Upper lobe of right lung (tissue), 1 donor: ENCODE data around the gene TRIM63. TPM values are rescaled to one million over a fixed set of nuclear protein-coding genes. Genes with fewer than 3 reads are reported as not detected.

Experiments
- ATAC-seq: fragments of 200-7000 bp; cut with Tn5 transposase; one replicate; pipeline ENCODE4 v1.9.1; 2020; ENCODE audit warnings: mild to moderate bottlenecking, moderate library complexity
- DNase-seq: peaks from one replicate; pipeline ENCODE4 v3.0.0-alpha.2; 2020
- H3K27ac ChIP-seq: fragments of 200-600 bp; one replicate; pipeline ENCODE4 v1.8.0; 2022
- H3K27me3 ChIP-seq: fragments of 200-600 bp; one replicate; pipeline ENCODE4 v1.8.0; 2022; ENCODE audit warnings: mild to moderate bottlenecking
- H3K36me3 ChIP-seq: fragments of 200-600 bp; one replicate; pipeline ENCODE4 v1.8.0; 2022
- H3K4me1 ChIP-seq: fragments of 200-600 bp; one replicate; pipeline ENCODE4 v1.8.0; 2022
- H3K4me3 ChIP-seq: fragments of 200-600 bp; one replicate; pipeline ENCODE4 v1.8.0; 2022; ENCODE audit warnings: mild to moderate bottlenecking
- H3K9me3 ChIP-seq: fragments of 200-600 bp; one replicate; pipeline ENCODE4 v1.8.0; 2022
- intact Hi-C: fragments of 100-400 bp; cut with DNase I; formaldehyde crosslinking; loops from one replicate; pipeline ENCODE4 v1.11.0; 2022
- total RNA-seq: library from RNA; stranded (reverse); fragmentation: NEBNext Ultra II Directional; extraction: Animal tissue kit (Norgen Biotek cat#: 25700); gene quantifications from one replicate; pipeline ENCODE4 v1.2.1, GENCODE V29; 2021
- TF ChIP-seq, protein P1 (sequence below): fragments of 200-600 bp; IDR thresholded peaks from one replicate; pipeline ENCODE4 v1.8.0; 2022; ENCODE audit warnings: antibody characterized with exemption
- donor health status: DM: no; HTN: yes; CAD: no; lungs with severe emphysema.

TRIM63 gene
- total RNA-seq, 1 donor from 2014 or later = 0.46 TPM

DNA sequence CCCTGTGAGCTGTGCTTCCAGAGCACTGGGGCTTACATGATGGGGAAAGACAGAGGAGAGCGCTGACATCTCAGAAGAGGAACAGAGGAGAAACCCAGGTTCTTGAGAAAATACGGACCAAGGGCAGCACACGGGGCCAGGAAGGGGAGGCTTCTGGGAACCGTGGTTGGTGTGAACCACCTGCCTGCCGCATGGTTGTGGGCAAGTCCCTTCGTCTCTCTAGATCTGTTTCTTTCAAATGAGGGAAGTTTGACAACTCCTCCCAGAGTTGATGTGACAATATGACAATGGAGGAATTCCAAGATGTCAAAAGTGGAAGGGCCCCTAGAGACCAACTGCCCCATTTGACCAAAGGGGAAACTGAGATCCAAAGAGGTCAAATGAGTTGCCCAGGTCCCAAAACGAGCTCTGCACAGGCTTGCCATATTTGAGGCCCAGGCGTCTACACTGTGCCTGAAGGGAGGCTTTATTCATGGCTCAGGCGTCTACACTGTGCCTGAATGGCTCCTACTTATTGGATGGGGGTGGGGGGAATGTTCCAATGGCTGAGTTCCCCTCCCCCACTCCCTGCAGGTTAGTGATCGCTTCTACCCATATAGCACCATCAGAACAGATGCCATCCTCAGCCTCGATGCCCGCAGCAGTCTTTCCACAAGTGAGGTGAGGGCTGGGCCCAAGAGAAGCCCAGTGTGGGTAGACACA, 34.6 kb downstream of the TRIM63 start:
- Histone ChIP-seq H3K4me3 (no peak overlapping the region), H3K27me3 (no peaks in the 10 kb centered on the region), H3K27ac (no peak overlapping the region), H3K36me3 (no peaks in the 10 kb centered on the region), H3K9me3 (no peaks in the 10 kb centered on the region), H3K4me1 (peaks cover 8% of the 10 kb centered on the region)
- intact Hi-C loops = no loop called here
- no peak for ATAC-seq
- TF ChIP-seq, protein P1, sequence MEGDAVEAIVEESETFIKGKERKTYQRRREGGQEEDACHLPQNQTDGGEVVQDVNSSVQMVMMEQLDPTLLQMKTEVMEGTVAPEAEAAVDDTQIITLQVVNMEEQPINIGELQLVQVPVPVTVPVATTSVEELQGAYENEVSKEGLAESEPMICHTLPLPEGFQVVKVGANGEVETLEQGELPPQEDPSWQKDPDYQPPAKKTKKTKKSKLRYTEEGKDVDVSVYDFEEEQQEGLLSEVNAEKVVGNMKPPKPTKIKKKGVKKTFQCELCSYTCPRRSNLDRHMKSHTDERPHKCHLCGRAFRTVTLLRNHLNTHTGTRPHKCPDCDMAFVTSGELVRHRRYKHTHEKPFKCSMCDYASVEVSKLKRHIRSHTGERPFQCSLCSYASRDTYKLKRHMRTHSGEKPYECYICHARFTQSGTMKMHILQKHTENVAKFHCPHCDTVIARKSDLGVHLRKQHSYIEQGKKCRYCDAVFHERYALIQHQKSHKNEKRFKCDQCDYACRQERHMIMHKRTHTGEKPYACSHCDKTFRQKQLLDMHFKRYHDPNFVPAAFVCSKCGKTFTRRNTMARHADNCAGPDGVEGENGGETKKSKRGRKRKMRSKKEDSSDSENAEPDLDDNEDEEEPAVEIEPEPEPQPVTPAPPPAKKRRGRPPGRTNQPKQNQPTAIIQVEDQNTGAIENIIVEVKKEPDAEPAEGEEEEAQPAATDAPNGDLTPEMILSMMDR = no peak
- no peak for DNase-seq

DNA sequence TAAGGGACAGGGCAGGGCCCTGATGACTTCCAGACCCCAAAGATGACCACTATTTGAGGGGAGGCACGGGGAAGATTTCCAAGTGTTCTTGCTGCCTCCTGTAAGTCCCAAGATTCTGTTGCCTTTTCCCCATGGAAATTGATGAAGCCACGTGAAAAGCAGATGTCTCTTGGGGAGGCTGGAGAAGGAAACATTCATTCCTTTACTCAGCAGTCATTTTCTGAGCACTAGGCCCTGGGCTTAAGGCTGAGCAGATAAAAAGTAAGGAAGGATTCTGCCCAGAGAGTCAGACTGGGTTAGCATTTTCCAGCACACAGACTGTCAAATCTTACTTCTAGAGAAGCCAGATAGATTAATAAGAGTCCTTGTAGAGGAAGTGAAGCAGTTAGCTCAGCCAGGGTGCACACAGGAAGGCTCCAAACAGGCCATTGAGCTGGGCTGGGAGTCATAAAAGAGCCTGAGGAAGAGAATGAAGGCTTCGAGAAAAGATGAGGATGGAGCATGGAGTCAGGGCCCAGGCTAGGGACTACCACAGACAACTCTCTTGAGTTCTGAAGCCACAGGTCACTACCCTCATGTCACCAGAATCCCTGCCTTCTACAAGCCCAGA, 35.7 kb downstream of the TRIM63 start:
- Histone ChIP-seq H3K4me3 (no peak overlapping the region), H3K36me3 (no peaks in the 10 kb centered on the region), H3K27me3 (no peaks in the 10 kb centered on the region), H3K9me3 (no peaks in the 10 kb centered on the region), H3K27ac (no peak overlapping the region), H3K4me1 (peaks cover 8% of the 10 kb centered on the region)
- TF ChIP-seq, protein P1 = no peak
- DNase-seq = no peak
- no peak for ATAC-seq
- intact Hi-C loops = no loop called here

DNA sequence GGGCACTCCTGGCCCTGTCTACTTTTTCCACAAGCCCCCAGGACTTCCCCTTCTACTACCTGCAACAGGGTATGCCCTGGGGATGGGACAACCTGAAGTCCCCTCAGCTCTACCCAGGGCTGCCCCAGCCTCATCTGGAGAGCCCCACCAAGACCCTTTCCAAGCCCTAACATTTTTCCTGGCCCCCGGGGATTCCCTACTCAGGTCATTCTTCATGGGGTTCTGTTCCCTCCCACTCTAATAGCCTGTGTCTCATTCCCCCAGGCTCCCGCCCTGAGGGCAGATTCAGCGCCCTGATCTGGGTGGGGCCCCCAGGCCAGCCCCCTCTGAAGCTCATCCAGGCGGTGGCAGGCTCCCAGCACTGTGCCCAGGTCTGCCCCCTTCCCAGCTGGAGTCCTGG, 36.2 kb downstream of the TRIM63 start:
- Histone ChIP-seq H3K27ac (no peak overlapping the region), H3K4me3 (no peak overlapping the region), H3K27me3 (no peaks in the 10 kb centered on the region), H3K36me3 (no peaks in the 10 kb centered on the region), H3K9me3 (no peaks in the 10 kb centered on the region), H3K4me1 (peaks cover 6% of the 10 kb centered on the region)
- DNase-seq = no peak
- TF ChIP-seq, protein P1 = no peak
- intact Hi-C loops = no loop called here
- ATAC-seq = no peak

DNA sequence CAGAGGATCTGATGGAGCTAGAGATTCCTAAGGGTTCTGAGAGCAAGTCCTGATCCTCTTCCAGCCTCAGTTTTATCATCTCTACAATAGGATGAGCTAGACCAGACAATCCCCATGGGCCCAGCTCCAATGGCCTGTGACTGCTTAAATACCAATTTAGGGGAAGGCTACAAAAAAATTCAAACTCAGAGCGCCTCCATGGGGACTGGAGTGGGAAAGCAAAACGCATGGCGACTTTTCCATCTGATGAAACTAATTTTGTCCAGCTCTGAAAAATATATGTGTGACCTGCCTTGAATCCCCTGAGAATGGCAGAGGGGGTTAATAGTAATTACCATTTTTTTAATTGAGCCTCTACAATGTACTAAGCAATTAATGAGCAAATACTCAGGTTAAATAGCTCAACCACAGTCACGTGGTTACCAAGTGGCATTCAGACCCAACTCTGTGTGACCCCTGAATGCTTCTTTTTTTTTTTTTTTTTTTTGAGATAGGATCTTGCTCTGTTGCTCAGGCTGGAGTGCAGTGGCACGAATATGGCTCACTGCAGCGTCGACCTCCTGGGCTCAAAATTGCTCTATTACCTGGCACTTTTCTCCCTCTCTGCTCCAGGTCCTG, 37.5 kb downstream of the TRIM63 start:
- no peak for DNase-seq
- TF ChIP-seq, protein P1 = no peak
- H3K27ac ChIP-seq = no peak overlapping the region
- H3K9me3 ChIP-seq = no peaks in the 10 kb centered on the region
- intact Hi-C loops = no loop called here
- no peaks in the 10 kb centered on the region for H3K27me3 ChIP-seq
- no peak overlapping the region for H3K4me3 ChIP-seq
- H3K4me1 ChIP-seq = peaks cover 3% of the 10 kb centered on the region
- no peaks in the 10 kb centered on the region for H3K36me3 ChIP-seq
- no peak for ATAC-seq

DNA sequence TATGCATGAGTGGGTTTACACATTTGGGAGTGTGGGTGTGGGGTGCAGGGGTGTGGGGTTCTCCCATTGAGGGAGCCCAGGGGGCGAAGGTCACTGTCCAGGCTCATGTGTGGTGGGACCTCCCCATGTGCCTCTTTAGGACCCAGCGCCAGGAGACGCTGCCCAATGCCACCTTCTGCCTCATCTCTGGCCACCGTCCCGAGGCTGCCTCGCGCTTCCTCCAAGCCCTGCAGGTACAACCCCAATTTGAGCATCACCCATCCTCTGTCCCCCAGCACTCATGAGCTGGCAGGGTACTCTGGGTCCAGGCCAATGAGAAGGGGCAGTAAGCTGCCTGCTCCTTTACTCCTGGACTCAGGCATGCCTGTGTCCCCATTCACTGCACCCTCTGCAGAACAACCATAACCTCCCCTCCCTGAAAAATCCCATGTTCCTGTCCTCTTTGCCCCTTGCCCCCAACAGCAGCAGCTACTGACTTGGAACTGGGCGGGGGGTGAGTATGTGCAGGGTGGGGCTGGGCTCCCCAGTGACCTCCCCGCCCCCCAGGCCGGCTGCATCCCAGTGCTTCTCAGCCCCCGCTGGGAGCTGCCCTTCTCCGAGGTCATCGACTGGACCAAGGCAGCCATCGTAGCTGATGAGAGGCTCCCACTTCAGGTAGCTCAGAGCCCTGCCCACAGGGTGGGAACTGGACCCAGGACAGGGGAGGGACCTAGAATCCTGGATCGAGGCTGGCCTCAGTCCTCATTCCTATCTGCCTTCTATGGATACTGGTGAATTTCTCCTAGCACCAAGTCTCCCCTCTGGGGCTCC, 38.2 kb downstream of the TRIM63 start:
- intact Hi-C loops = no loop called here
- H3K9me3 ChIP-seq = no peaks in the 10 kb centered on the region
- DNase-seq = no peak
- H3K27me3 ChIP-seq = no peaks in the 10 kb centered on the region
- no peak for ATAC-seq
- H3K4me1 ChIP-seq = no peaks in the 10 kb centered on the region
- no peak overlapping the region for H3K4me3 ChIP-seq
- TF ChIP-seq, protein P1 = no peak
- no peaks in the 10 kb centered on the region for H3K36me3 ChIP-seq
- no peak overlapping the region for H3K27ac ChIP-seq
